ENCODE data around the gene CHSY3.

- no peak for TF ChIP-seq CTCF (IDR thresholded peaks at IDR 0.05; ENCODE audit: low read depth, low read length, missing input control)
- no peak for TF ChIP-seq ATF3 (IDR thresholded peaks at IDR 0.05)
- TF ChIP-seq TAF1 (conservative IDR thresholded peaks at IDR 0.05), result no peak
Observed at GRCh38 chr5:129951039-129951438, 46.8 kb downstream of the CHSY3 start.

Measured in liver (tissue), 3 donors.